Globus pallidus (tissue), 1 donor: ENCODE results near the gene DDX31.
A peak's percentile ranks its signal among the peaks of the same experiment; 100 is the strongest.

Experiments
- DNase-seq: peaks from one replicate; pipeline ENCODE4 v3.0.0-alpha.2; 2015; ENCODE audit warnings: low spot score

The DDX31 gene

DNA sequence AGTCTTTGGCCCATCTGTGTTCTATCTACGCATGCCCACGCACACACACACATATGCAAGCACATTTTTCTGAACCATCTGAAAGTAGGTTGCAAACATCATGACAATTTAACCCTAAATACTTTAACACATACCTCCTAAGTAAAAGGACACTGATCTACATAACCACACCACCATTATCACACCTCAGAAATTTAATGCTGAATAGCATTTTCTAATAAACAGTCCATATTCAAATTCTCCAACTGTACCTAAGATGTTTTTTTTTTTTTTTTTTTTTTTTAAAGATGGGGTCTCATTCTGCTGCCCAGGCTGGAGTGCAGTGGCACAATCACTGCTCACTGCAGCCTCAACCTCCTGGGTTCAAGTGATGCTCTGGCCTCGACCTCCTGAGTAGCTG is 35.5 kb downstream of the DDX31 start:
- DNase-seq = no peak

- no peak for DNase-seq
Measured at GRCh38 chr9:132632413-132633129, 37.2 kb downstream of the DDX31 start.

DNA sequence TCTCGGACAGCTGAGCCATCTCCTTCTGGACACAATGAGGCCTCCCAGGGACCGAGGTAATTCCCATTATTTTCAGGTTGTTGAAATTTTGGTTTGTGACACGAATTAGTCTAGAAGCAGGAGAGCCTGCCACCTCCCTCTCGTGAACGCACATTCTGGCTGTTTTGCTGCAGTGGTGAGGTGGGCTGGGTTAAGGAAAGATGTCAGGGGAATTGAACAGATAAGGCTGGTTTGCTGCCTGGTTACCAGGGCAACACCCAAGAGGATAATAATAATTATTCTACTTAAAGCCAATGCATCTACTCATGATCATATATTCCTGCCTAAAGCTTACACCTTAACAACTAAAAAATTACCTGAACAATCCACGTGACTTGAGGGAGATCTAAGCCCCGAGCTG is 38.1 kb downstream of the DDX31 start:
- no peak for DNase-seq

DNA sequence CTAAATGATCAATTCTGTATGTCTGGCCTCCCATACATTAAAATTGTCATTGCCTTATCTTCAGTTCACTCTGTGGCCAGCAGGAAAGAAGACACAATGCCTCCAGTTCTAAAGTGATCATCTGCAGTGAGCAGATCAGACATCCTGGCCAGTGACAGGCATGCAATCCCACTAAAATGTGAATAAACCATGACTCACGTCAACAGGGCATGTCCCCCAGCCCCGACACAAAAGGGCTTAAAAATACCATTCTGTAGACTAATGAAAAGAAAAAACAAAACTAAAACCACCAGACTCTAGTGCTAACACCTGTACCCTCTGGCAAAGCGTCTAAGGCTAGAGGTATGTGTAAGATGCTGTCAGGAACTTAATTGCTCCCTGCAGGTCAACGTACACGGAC is 38.5 kb downstream of the DDX31 start:
- DNase-seq = no peak

- no peak for DNase-seq
Measured at GRCh38 chr9:132630811-132631210, 39.0 kb downstream of the DDX31 start.

DNA sequence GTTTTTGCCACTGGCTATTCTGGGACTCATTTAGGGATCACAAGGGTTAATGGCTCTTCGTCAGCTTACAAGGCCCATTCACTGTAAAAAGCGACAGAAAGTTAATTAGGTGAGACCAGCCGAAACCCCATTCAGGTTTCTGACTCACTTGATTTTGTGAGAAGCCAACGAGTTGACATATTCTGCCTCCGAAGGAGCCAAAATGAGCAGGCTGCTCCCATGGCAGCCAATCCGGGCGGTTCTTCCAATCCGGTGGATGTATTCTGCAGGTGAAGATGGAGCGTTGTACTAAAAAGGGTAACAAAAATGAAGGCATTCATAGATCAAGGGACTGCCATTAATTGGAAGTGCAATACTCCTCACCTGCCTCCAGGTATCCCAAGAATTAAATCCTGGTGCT is 39.7 kb downstream of the DDX31 start:
- no peak for DNase-seq

GRCh38 chr9:132628746-132629145 is 41.0 kb downstream of the DDX31 start:
- DNase-seq = no peak

GRCh38 chr9:132627594-132627993 is 42.2 kb downstream of the DDX31 start:
- DNase-seq = no peak

- peak; percentile 10 for DNase-seq
Measured at GRCh38 chr9:132627106-132627505, 42.7 kb downstream of the DDX31 start.

DNA sequence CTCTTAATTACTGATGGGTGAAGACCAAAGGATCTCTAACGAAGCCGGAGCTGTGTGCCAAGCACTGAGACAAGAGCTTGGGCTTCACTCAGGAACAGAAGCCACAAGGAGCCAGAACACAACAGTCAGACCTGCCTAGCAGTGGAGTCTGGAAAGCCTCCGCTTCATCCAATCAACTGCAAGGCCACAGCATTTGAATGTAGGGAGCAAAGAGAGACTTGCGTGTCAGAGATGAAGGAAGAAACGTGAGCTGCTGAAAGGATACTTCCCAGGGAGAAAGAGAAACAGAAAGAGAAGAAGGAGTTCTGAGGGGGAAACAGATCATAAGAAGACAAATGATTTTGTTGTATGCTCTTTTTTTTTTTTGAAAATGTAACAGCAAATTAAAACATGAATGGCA is 43.5 kb downstream of the DDX31 start:
- DNase-seq = no peak

DNA sequence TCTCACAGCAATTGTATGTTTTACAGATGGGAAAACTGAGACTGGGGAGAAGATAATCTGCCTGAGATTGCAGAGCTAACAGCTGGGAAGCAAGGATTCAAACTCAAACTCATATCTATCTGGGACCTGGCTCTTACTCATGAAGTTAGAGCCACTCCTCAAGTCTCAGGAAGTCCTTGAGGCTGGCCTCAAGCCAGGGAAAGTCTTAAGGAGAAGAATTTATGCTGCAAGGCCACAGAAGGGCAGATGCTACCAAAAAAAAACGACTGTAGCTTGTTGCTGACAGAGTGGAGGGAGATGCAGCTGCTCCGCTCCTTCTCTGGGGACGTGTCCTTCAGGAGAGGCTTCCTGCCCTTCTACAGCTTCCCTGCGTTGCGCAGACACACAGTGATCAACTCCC is 47.6 kb downstream of the DDX31 start:
- DNase-seq = no peak

DNA sequence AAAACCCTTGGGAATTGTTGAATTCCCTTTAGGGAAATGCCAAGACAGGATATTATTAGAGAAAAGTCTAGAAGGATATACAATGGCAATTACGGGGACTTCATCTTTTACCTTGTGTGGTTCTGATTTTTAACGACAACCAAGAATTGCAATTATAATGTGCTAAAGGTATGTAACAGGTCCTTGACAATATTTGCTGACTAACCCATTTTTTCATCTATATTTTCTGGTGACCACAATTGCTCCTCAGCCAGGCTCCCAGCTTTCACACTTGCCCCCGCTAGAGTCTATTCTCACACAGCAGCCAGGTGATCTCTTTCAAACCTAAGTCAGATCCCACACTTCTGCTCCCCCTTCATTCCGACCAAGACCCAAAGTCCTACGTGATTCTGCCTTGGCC is 53.1 kb downstream of the DDX31 start:
- no peak for DNase-seq

- DNase-seq = no peak
Measured at GRCh38 chr9:132615774-132616173, 54.0 kb downstream of the DDX31 start.

- DNase-seq = no peak
Measured at GRCh38 chr9:132614324-132614723, 55.5 kb downstream of the DDX31 start.

DNA sequence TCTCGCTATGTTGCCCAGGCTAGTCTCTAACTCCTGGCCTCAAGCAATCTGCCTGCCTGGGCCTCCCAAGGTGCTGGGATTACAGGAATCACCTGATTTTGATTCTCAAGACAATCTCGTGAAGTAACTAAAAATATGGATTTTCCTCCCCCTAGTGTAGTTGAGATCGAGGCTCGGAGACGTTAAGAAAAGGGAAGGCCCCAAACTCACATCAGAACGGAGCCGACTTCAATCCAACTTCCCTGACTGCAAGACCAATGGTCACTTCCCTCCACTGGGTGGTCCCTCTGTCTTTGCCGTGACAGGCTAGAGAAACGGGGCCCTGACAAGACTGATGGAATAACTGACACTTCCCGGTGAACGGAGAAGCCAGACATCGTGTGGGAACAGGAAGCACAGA is 59.1 kb downstream of the DDX31 start:
- no peak for DNase-seq

DNA sequence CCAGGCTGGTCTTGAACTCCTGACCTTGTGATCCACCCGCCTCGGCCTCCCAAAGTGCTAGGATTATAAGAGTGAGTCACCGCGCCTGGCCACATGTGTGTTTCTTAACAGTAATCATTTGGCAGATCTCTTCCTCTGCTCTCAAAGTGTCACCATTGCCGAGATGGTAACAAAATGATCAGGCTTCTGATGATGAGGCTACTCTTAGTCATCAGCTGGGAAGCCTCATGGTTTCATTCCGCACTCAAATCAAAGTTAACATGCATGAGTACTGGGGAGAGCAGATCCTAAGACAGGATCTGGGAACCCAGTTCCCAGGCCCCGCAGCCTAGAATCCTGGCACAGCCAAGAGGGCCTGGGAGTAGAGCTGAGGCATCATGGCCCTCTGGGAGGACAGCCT is 60.0 kb downstream of the DDX31 start:
- no peak for DNase-seq

GRCh38 chr9:132609184-132609583 is 60.6 kb downstream of the DDX31 start:
- DNase-seq = peak; percentile 29

DNA sequence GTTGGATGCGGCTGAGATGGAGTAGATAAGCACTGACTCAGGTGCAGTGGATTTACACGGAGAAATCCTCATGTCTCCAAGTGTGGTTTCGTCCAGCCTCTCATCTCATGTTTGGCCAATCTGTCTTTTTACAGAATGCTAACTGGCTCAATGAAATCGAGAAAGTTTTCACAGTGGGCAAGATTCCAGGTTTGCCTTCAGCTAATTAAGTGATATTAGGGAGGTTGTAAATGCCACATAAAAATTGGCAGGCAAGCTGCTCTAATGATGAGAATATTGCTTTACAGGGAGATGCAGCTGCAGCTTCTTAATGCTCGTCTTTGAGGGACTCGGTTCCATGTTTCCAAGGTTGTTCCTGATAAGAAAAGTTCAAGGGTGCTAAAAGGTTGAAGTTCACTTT is 63.7 kb downstream of the DDX31 start:
- DNase-seq = no peak

DNA sequence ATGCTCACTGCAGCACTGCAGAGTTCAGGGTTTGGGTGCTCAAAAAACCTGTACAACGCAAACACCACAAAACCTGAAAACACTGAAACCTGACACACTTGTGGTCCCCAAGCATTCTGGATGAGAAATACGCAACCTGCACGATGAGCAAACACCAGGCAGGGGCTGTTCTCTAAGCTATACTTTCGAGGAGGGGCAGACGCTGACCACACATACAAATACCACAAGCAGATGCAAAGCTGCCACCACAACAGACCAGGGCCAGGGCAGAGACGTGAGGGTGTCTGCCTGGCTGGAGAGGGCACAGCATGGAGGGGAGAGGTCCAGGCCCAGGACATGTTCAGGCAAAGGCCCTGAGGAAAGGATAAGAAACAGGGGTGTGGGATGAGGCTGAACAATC is 64.4 kb downstream of the DDX31 start:
- no peak for DNase-seq

GRCh38 chr9:132602207-132602606 is 67.6 kb downstream of the DDX31 start:
- no peak for DNase-seq

- DNase-seq = no peak
Measured at GRCh38 chr9:132600326-132600984, 69.3 kb downstream of the DDX31 start.

GRCh38 chr9:132597073-132597775 is 72.6 kb downstream of the DDX31 start:
- peak; percentile 29 for DNase-seq

DNA sequence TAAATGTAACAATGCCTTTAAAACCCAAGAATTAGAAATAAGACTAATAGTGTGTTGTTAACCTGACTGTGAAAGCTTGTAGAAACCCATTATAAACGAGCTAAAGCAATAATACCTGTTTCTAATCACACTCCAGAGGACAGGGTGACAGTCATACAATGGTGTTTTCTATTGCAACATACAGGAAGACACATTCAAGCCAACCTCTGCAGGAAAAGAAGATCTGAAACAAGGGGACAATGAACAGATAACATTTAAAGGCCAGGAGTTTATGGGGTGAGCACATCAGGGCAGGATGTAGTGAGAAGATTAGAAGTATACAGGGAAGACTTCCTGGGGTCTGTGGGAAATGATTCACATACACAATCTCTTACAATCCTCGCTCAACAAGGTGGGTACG is 73.6 kb downstream of the DDX31 start:
- DNase-seq = no peak
